ENCODE results near the gene GPRC5D.

Gene GPRC5D

GRCh38 chr12:12952036-12952435, at the start of gene GPRC5D:
GPRC5D (minus strand) TSS chr12:12952170; CDS start chr12:12950384, 1,786 bp downstream.
- no peak for DNase-seq (ENCODE audit: low read depth)

- no peak for DNase-seq (ENCODE audit: low read depth)
Measured at GRCh38 chr12:13001775-13002040, 49.7 kb upstream of the GPRC5D start.

DNA sequence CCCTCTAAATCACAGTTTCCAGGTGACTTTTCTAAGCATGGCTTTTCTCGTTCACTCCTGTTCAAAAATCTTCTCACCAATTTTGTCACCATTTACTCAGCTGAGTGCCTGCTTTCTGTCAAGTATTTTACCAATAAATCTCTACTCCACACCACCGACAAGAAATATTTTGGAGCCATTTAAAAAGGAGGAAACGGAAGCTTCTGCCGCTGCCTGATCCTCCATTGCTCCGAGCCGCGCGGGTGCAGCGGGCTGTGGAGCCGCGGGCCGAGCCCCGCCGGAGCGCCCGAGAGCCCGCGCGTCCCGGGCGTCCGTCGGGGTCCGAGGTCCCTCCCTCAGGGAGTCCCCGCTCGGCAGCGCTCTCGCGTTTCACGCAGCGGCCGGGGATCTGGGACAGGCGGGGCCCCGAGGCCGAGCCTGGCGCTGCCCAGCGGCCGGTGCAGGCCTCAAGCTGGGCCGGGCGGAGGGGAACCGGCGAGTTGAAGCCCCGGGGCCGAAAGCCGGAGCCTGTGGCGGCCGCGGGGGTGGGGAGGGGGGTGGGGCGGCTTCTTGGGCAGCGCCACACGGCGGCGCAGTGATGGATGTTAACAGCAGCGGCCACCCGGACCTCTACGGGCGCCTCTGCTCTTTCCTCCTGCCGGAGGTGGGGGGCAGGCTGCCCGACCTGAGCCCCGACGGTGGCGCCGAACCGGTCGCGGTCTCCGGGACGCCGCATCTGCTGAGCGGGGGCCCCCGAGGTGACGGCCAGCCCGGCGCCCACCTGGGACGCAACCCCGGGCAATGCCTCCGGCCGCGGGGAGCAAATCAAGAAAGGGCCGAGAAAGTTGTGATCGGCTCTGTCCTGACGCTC, 49.2 kb upstream of the GPRC5D start:
- DNase-seq (ENCODE audit: low read depth): no peak

DNA sequence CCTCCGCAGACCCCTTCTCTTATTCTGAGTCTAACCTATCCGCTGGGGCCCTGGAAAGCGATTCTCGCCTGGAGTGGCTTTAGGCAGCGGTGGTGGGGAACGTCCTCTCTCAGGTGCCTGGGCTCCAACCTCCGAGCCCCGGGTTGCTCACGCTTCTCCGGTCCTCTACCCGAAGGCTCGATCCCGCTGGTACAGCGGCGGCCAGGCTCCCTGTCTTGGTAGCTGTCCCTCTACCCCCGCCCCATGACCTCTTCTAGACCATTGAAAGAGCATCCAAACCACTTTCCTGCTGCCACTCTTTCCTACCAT, 48.6 kb upstream of the GPRC5D start:
- no peak for DNase-seq (ENCODE audit: low read depth)

GRCh38 chr12:12999959-13000615, 48.1 kb upstream of the GPRC5D start, which contains the start of gene HEBP1:
HEBP1 (minus strand) TSS chr12:13000265; CDS start chr12:13000114, 151 bp downstream.
- peak; percentile 41 for DNase-seq (ENCODE audit: low read depth)

DNA sequence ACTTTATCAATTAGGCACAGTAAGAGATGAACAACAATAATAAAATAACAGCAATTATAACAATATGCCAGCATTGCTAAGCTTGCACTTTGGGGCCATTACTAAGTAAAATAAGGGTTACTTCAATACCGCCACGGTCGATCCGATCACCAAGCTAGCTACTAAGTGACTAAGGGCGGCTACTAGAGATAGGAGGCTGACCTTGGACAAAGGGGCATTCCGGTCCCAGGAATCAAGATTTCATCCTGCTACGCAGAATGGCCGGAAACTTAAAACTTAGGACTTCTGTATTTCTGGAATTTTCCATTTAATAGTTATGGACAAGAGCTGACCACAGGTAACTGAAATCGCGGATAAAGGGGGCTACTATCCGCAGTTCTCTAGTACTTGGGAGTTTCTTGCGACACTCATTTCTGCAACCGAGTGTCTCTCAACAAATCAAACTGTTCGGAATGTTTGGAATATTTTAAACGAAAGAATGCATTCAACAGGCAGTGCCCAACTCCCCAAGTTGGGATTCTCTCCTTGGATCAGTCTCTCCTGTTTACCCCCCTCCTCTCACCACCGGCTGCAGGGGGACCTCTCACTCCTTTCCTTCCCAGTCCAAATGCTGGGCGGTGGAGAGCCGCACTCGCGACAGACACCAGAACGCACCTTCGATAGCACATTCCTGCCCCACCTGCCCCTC, 47.4 kb upstream of the GPRC5D start:
- DNase-seq (ENCODE audit: low read depth): no peak

GRCh38 chr12:12998248-12998647, 46.3 kb upstream of the GPRC5D start:
- DNase-seq (ENCODE audit: low read depth): no peak

DNA sequence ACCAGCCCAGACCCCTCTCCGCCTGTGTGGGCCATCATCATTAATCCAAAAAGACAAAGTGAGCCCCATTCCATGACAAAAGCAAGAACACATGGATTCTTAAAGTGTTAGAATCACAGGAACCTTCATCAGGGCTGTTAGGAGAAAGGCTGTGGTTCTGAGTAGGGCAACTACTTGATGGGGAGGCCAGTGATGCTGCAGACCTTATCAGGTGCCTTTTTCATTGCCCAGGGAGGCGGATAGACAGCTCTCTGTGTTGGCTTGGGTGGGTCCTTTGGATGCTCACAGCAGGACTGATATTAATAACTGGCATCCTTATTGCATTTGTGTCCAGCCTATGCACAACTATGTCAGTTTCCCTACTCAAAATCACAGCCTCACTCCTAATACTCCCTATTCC, 45.8 kb upstream of the GPRC5D start:
- DNase-seq (ENCODE audit: low read depth): no peak

- no peak for DNase-seq (ENCODE audit: low read depth)
Measured at GRCh38 chr12:12997156-12997555, 45.2 kb upstream of the GPRC5D start.

- no peak for DNase-seq (ENCODE audit: low read depth)
Measured at GRCh38 chr12:12996209-12996608, 44.2 kb upstream of the GPRC5D start.

DNA sequence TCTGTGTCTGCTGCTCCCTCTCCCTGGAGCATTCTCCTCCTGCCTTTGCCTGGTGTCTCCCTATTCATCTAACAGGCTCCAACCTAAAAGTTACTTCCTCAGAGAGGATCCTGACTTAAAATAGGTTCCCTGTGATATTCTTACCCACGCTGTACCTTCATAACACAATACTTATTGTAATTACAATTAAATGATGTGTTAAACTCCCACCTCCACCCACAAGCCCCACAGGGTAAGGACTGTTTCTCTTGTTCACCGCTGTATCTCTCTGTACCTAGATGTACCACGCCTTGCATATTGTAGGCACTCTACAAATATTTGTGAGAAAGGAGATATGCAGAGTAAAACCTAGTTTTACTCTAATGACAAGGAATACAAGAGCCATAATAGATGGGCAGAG, 43.1 kb upstream of the GPRC5D start:
- no peak for DNase-seq (ENCODE audit: low read depth)

- no peak for DNase-seq (ENCODE audit: low read depth)
Measured at GRCh38 chr12:12993367-12993766, 41.4 kb upstream of the GPRC5D start.

GRCh38 chr12:12992418-12993130, 40.6 kb upstream of the GPRC5D start:
- peak; percentile 82 for DNase-seq (ENCODE audit: low read depth)

GRCh38 chr12:12990700-12991468, 38.9 kb upstream of the GPRC5D start:
- DNase-seq (ENCODE audit: low read depth): no peak

GRCh38 chr12:12987421-12987820, 35.5 kb upstream of the GPRC5D start:
- DNase-seq (ENCODE audit: low read depth): no peak

DNA sequence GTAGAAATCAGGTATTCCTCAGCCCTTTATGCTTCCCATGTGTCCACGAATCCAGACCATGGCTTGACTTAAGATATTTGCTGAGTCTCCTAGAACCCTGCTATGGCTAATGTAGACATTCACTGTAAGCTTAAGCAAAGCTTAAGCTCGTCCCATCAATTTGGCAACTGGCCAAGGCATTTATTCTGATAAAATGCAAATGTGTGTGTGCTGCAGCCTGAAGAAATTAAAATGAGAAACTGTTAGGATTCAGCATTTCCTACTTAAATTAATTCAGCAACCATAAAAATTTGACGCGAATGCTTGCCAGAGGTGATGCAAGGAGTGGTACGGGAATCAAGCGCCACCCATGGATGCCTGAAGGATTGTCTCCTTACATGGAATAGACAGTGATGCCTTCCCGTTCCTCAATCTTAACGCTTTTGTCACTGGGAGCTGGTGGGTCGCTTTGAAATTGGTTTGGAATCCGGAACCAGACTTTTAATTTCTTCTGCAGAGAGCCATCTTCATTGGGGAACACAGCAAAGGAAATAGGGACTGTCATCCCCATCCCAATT, 34.9 kb upstream of the GPRC5D start:
- no peak for DNase-seq (ENCODE audit: low read depth)

- no peak for DNase-seq (ENCODE audit: low read depth)
Measured at GRCh38 chr12:12985817-12986408, 33.9 kb upstream of the GPRC5D start.

- no peak for DNase-seq (ENCODE audit: low read depth)
Measured at GRCh38 chr12:12984149-12984548, 32.2 kb upstream of the GPRC5D start.

- peak; percentile 44 for DNase-seq (ENCODE audit: low read depth)
Measured at GRCh38 chr12:12983420-12984035, 31.6 kb upstream of the GPRC5D start.

- no peak for DNase-seq (ENCODE audit: low read depth)
Measured at GRCh38 chr12:12982331-12982730, 30.4 kb upstream of the GPRC5D start.

All from HS-5 (cell line).